ENCODE measurements around the gene LPGAT1.

GRCh38 chr1:211865180-211865579 lies 34.6 kb upstream of the LPGAT1 start:
- TF ChIP-seq CTCF (conservative IDR thresholded peaks at IDR 0.05) (no peak), ZFX (IDR thresholded peaks at IDR 0.05) (no peak)
